ENCODE results near the gene FAM81A.

- TF ChIP-seq CTCF (IDR thresholded peaks at IDR 0.05; ENCODE audit: poor library complexity, severe bottlenecking): no peak
- TF ChIP-seq REST (IDR thresholded peaks at IDR 0.05; ENCODE audit: borderline replicate concordance): no peak
- TF ChIP-seq POLR2AphosphoS5 (IDR thresholded peaks at IDR 0.05): no peak
Observed at GRCh38 chr15:59571606-59572005, 133.6 kb downstream of the FAM81A start.
